GM12892 (cell line): ENCODE measurements around the gene RAVER2.

Source experiments
- DNase-seq: peaks from one replicate; pipeline ENCODE4 v3.0.0; 2011; ENCODE audit not compliant: insufficient read length
- FAIRE-seq: peaks from 2 replicates; lab custom pipeline; 2011; peaks lifted over from hg19 to GRCh38; lab: Jason Lieb, UNC
- POLR2A ChIP-seq: IDR thresholded peaks from 2 replicates; pipeline ENCODE4 v1.6.1; 2011; ENCODE audit warnings: low read depth, low read length, control low read depth
- POLR2AphosphoS5 ChIP-seq: IDR thresholded peaks from 2 replicates; pipeline ENCODE4 v1.6.1; 2011; ENCODE audit warnings: low read depth, low read length, control low read depth
- TAF1 ChIP-seq: IDR thresholded peaks from 2 replicates; pipeline ENCODE4 v1.6.1; 2011; ENCODE audit warnings: low read depth, mild to moderate bottlenecking, control low read depth, low read length, borderline replicate concordance

The RAVER2 gene

DNA sequence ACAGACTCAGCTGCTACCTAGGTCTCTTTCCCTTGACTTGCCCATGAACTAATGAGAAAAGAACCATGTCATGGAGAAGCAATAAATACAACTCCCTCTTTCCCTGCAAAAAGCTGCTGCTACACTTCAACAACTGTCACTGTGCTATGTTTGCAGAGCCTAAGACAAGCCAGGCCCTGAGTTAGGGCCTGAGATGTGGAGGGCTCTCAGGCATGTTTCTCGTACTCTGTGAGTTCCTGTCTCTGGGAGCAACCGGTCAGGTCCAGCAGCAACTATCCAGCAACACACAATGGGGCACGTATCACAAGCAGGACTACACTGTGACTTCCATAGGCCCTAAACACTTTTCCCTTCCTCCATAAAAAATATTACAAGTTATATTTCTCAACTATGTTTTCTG lies 129.8 kb downstream of the RAVER2 start:
- TF ChIP-seq POLR2A (no peak), POLR2AphosphoS5 (no peak), TAF1 (no peak)
- no peak for DNase-seq
- FAIRE-seq, result no peak

DNA sequence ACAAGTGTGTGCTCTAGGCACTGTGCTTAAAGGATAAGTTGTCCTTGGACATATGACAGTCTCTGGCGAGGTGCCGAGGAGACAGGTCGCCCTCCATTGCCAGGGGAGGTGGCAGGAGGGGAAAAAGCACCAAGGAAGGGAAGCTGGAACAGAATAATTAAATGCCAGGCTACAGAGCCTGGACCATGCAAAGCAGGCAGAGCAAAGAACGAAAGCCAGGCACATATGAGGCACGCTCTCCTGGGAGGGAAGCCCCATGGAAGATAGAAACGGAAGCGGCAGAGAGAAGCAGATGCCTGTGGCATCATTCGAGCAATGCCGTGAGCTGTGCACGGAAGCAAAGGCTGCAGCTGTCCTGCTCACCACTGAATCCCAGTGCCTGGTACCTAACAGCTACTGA lies 130.2 kb downstream of the RAVER2 start:
- DNase-seq (no peak), FAIRE-seq (no peak)
- TF ChIP-seq POLR2AphosphoS5, result no peak
- no peak for TF ChIP-seq POLR2A
- no peak for TF ChIP-seq TAF1

DNA sequence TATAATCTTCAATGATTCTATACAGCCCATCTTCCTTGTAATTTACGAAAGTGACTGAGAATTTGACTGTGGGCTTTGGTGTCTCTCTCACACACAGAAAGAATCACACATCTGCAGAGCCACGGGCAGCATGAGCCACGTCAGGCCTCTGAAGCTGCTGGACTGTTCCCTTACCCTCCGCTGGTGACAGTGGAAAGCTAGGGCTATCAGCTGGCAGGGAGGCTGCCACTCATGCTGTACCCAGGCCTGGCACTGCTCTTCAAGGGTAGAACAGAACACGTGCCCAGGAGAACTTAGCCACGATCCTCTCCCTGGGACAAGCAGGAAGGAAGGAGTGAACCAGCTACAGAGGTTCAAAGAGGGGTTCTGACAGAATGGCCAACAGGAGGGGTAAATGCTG lies 130.7 kb downstream of the RAVER2 start:
- DNase-seq (no peak), FAIRE-seq (no peak)
- no peak for TF ChIP-seq POLR2AphosphoS5
- no peak for TF ChIP-seq TAF1
- TF ChIP-seq POLR2A, result no peak

DNA sequence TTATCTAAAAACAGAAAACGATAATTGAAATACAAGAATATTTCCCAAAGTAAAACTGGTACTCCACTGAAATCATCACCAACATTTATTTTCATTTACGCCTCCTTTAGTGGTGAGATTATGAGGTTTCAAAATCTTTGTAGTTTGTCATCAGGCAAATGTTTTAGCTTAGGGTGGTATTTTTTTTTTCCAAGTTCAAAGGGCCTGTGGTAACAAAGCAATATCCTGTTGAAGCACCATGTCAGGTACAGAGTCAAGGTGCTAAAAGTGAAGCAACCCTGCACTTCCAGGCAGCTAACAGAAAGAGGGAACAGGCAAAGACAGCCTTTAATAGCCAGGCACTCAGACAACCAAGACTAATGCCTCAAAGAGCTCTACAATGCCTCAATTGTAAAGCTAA lies 132.3 kb downstream of the RAVER2 start:
- TF ChIP-seq POLR2A, result no peak
- TF ChIP-seq TAF1, result no peak
- TF ChIP-seq POLR2AphosphoS5, result no peak

DNA sequence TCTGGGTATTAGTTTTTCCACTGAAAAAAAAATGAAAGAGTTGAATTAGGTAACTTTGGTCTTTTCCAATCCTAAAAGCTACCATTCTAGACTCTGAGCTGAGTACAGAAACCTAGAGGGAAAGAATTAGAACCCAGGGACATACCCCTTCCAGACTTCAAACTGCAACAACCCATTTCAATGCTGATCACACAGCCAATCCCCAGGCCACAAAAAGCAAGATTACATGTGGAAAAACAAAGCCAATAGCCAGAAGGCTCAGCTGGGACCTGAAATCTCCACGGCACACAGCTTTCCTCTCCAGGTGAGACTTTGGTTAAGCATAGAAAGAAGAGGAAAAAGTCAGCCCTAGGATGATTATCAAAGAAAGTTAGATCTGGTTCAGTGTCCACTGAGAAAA lies 132.7 kb downstream of the RAVER2 start:
- TF ChIP-seq POLR2AphosphoS5 (no peak), TAF1 (no peak), POLR2A (no peak)
- FAIRE-seq, result no peak

More for the DNA sequence above, 132.3 kb downstream of the RAVER2 start:
- FAIRE-seq, result no peak
- DNase-seq, result no peak

DNA sequence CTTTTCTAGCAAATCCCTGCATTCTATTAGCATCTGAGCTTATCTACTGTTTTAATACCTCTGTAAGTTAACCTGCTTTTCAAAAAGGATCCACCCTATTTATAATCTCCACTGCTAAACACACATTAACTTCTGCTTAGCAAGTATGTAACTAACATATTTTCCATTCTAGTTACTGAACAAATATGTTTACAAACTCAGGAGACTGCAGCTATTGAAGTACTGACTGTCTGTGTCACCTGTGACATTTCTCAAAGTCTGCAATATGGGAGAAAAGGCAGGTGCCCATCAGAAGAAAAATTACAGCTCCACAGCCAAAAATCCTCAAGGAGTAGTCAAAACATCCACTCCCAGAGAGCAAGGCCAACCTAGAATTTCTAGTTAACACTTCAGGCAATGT lies 133.2 kb downstream of the RAVER2 start:
- DNase-seq (no peak), FAIRE-seq (no peak)
- TF ChIP-seq TAF1, result no peak
- no peak for TF ChIP-seq POLR2AphosphoS5
- no peak for TF ChIP-seq POLR2A

More for the DNA sequence above, 132.7 kb downstream of the RAVER2 start:
- DNase-seq, result no peak

DNA sequence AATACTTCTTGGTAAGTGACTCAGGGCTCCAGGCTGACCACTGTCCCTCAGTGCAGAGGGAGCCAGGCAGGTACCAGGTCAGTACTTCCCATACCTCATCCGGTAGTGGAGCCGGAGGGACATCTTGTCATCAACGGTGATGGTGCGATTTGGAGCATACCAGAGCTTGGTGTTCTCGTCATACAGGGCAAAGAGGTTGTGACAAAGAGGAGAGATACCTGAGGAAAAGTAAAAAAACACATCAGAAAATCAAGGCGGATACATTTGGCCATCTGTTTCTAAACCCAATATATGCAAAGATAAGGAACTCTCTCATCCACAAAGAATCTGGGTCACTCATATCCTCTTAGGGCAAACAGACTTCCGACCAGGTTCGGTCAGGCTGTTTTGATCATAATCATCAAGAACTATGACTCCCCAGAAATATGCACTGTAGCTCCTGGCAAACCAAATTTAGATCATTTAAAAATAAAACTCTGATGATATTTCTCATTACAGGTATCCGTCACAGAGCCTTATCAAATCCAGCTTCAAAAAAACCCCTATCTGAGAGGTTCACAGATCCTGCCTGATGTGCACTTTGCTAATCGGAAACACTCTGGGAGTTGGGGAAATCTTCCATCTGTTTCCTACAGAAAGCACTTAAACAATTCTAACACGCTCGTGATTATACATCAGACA lies 134.2 kb downstream of the RAVER2 start:
- DNase-seq (no peak), FAIRE-seq (no peak)
- no peak for TF ChIP-seq POLR2AphosphoS5
- no peak for TF ChIP-seq TAF1
- TF ChIP-seq POLR2A, result no peak

DNA sequence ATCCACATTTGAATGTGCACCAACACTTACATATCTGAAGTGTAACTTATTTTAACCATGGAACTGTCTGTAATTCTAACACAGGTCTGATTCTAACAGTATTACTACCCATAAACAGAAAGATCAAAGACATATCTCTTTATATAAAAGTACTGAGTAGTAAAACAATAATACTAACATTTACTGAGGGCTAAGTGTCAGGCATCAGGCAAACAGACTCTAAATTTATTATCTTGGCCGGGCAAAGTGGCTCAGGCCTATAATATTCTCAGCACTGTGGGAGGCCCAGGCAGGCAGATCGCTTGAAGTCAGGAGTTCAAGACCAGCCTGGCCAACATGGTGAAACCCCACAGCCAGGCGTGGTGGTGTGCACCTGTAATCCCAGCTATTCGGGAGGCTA lies 135.6 kb downstream of the RAVER2 start:
- no peak for FAIRE-seq
- no peak for DNase-seq
- TF ChIP-seq POLR2A, result no peak

DNA sequence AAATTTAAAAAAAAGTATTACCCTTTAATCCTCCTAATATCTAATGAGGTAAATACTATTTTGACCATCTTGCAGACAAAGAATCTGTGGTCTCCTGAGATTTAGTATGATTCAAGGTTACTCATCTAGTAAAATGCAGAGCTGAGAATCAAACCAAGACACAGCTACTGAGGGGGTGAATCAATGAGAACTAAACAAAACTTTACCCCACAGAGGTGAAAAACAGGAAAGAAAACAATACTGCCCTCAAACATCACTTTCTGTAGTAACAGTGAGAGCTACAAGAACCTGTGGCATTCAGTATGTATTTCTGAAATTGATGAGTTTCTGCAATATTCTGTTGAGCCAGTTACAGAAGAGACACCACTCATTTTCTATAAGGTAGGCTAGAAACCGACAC lies 136.4 kb downstream of the RAVER2 start:
- FAIRE-seq (no peak), DNase-seq (no peak)
- TF ChIP-seq POLR2AphosphoS5 (no peak), POLR2A (no peak), TAF1 (no peak)
